GM19372 (cell line): ENCODE data around the gene CACNA1C.
"Not testable (repeated sequence)": the region's sequence is repeated elsewhere in the genome, so short reads cannot be mapped to it uniquely, and the experiment has no call there.

Source experiments
- ATAC-seq: cut with Tn5 transposase; IDR thresholded peaks from one replicate; pipeline ENCODE4 v1.9.1; 2021; ENCODE audit warnings: mild to moderate bottlenecking, low read depth, moderate library complexity; ENCODE audit not compliant: unreplicated experiment

CACNA1C gene

DNA sequence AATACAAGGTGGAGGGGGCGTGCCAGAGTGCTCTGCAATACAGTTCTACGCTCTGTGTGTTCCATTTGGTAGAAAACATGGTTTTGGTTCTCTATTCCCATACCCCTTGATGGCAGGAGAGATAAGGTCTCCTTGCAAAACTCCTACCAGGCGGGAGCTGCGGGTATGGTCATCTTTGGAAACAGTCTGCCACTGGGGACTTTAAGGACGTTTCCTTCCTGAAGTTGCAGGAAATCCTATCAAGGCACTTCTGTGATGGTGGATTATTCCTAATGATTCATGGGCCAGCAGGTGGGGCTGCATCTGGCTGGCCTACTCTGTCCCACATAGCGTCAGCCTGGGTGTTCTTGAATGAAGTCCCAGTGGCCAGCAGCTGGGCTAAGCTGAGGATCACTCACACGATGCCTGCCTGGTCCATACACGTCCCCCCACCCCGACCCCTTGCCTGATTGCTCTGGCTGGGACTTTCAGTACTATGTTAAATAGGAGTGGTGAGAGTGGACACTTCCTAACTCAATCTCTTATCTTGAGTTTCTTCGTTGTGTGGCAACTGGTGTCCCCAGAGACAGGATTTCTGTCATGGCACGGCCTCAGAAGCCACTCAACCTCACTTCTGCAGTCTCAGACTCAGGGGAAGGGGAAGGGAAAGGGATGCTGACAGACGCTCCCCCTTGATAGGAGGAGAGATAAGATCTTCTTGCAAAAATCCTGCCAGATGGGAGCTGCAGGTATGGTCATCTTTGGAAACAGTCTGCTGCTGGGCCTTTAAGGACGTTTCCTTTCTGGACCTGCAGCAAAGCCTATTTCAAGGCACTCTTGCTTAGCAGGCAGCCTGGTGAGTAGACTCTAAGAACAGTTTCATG is 680.9 kb downstream of the CACNA1C start:
- no peak for ATAC-seq

DNA sequence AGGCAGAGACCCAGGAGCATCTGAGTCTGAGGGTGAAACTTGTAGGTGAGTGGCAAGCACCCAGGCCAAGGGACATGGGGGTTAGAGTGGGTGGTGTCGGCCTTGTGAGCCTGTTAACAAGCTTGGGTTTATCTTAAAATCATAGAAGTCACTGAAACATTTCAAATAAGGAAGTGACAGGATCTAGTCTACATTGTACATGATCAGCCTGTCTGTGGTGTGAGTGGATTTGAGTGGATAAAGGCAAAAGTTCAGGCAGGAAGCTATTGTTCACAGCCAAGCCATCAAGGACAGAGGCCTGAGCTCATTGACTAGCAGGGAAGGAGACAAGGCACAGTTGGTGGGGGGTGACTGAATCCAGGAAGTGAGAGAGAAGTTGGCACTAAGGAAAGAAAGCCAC is 682.6 kb downstream of the CACNA1C start:
- no peak for ATAC-seq

- no peak for ATAC-seq
Measured at GRCh38 chr12:2737656-2738241, 685.0 kb downstream of the CACNA1C start.

- no peak for ATAC-seq
Measured at GRCh38 chr12:2739069-2739468, 686.3 kb downstream of the CACNA1C start.

- ATAC-seq: no peak
Measured at GRCh38 chr12:2739832-2740641, 687.2 kb downstream of the CACNA1C start.

DNA sequence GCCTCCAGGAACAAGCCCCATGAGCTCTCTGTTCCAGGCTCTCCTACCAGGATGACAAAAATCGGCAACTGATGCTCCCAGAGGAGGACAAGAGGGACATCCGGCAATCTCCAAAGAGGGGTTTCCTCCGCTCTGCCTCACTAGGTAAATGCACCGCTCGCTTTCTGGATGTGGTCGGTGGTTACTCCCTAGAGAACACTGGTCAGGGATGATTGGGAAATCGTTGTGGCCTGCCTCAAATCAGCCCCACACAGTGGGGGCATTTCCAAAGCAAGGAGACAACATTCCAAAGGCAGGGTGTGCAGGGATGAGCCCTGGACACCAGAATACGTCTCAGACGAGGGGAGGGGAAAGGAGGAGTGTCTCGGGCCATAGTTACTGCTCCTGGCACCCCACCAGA is 689.2 kb downstream of the CACNA1C start:
- not testable (repeated sequence) for ATAC-seq

DNA sequence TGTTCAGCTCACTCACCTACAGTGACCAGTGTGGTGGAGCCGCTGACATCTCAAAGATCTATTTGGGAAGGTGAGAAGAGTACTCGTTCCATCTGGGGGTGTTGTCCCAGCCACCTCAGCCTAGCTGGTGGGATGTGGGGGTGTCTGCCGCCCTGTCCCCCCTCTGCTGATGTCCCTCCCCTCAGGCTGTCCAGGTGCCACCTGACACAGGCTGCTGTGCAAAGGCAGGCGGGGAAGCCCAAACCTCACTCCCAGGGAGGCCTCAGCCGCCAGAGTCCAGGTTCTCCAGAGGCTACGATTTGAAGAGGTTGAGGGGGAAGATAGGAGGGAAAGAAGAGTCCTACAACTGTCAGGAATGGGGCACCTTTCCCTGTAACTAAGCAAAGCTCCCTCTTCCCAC is 690.7 kb downstream of the CACNA1C start:
- ATAC-seq: no peak

- no peak for ATAC-seq
Measured at GRCh38 chr12:2745655-2746054, 692.9 kb downstream of the CACNA1C start.
